Ascending aorta (tissue), 2 donors: ENCODE measurements around the gene KLB. TPM values are rescaled to one million over a fixed set of nuclear protein-coding genes. Genes with fewer than 3 reads are reported as not detected.

ENCODE experiments used
- DNase-seq, 2 donors: peaks; one replicate each; pipeline ENCODE4 v3.0.0-alpha.2; 2019; ENCODE audit warnings: low spot score in 2 of 2
- H3K27ac ChIP-seq, 2 donors: fragments of 200-600 bp; sonication (generic); one replicate each; pipeline ENCODE4 v1.5.1; 2016 to 2017; ENCODE audit warnings: mild to moderate bottlenecking in 1 of 2
- H3K27me3 ChIP-seq: fragments of 200-600 bp; sonication (generic); one replicate; pipeline ENCODE4 v1.5.1; 2017
- H3K36me3 ChIP-seq, 2 donors: fragments of 200-600 bp; sonication (generic); one replicate each; pipeline ENCODE4 v1.5.1; 2016
- H3K4me1 ChIP-seq, 2 donors: fragments of 200-600 bp; sonication (generic); one replicate each; pipeline ENCODE4 v1.5.1; 2016 to 2017; ENCODE audit warnings: mild to moderate bottlenecking in 1 of 2
- H3K4me3 ChIP-seq, 2 donors: fragments of 200-600 bp; sonication (generic); one replicate each; pipeline ENCODE4 v1.5.1; 2016 to 2017; ENCODE audit warnings: mild to moderate bottlenecking in 1 of 2
- H3K9me3 ChIP-seq, 2 donors: fragments of 200-600 bp; sonication (generic); one replicate each; pipeline ENCODE4 v1.5.1; 2016
- intact Hi-C: fragments of 100-400 bp; cut with DNase I; formaldehyde crosslinking; loops from one replicate; pipeline ENCODE4 v1.15.1; 2023
- total RNA-seq: library from RNA; depleted of rRNA; stranded (reverse); fragments of >200 nt; gene quantifications from one replicate; pipeline ENCODE4 v1.1.0, GENCODE V29; 2016
- TF ChIP-seq, protein P1 (sequence below), 3 experiments: fragments of 200-600 bp in 2 of 3; fragments of 450-650 bp in 1 of 3; sonication (generic) in 2 of 3; IDR thresholded peaks; one replicate each; pipeline ENCODE4 v1.5.1; 2016 to 2019; ENCODE audit warnings: antibody characterized with exemption in 3 of 3, mild to moderate bottlenecking in 1 of 3, moderate library complexity in 1 of 3

KLB gene
- total RNA-seq, 1 donor from 2014 or later = not detected

DNA sequence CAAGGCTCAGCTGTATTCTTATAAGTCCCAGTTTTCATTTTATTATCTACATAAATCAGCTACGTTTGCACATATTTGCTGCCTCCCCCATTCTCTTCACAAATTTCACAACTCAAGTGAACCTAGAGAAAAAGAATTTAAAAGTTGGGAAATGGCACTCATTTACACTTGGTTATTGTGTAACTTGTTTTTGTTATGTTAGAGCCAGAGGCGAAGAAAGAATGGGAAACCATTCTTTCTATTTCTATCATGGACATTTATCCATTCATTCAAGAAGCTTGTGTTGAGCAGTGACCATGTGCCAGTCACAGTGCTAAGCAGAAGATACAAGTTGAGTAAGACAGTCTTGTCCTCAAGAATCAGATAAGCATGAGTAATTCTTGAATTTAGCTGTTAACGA, 65.7 kb downstream of the KLB start:
- Histone ChIP-seq H3K4me1 (peaks cover 0 to 4% of the 10 kb centered on the region in 2 donors), H3K27me3 (no peaks in the 10 kb centered on the region), H3K27ac (no peak overlapping the region), H3K9me3 (no peaks in the 10 kb centered on the region), H3K36me3 (peaks cover 0 to 19% of the 10 kb centered on the region in 2 donors), H3K4me3 (no peak overlapping the region)
- intact Hi-C loops = no loop called here
- TF ChIP-seq, protein P1, sequence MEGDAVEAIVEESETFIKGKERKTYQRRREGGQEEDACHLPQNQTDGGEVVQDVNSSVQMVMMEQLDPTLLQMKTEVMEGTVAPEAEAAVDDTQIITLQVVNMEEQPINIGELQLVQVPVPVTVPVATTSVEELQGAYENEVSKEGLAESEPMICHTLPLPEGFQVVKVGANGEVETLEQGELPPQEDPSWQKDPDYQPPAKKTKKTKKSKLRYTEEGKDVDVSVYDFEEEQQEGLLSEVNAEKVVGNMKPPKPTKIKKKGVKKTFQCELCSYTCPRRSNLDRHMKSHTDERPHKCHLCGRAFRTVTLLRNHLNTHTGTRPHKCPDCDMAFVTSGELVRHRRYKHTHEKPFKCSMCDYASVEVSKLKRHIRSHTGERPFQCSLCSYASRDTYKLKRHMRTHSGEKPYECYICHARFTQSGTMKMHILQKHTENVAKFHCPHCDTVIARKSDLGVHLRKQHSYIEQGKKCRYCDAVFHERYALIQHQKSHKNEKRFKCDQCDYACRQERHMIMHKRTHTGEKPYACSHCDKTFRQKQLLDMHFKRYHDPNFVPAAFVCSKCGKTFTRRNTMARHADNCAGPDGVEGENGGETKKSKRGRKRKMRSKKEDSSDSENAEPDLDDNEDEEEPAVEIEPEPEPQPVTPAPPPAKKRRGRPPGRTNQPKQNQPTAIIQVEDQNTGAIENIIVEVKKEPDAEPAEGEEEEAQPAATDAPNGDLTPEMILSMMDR (IDR thresholded peaks at IDR 0.05) = no peak
- no peak for DNase-seq

DNA sequence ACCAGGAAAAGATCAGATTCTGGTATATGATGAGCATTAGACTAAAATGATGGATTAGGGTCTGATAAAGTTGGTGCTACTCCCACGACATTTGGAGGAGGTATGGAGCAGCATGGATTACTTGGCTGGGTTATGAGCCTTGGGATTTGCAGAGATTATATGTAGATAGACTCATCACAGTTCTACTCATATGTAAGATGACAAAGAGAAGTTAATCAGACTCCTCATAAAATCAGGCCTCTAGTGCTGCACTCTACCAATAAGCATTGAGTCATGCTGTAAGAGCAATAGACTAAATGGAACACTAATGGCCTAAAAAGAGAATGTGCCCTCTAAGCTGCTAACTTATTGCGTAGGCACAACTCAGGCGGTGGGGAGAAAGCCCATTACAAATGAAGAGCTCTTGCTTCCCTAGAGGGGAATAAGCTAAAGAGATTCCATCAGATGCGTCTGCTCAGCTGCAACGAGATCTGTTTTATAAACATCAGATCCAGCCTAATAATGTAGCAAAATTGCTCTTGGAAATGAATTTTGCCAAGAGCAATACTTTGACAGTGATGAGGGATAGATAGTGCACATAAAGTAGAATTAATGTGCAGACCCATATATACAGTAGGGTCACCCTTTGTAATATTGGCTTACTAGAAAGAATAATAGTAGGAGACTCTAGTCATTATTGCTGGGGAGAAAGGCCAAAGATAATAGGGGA, 69.6 kb downstream of the KLB start:
- Histone ChIP-seq H3K4me3 (no peak overlapping the region), H3K27ac (no peak overlapping the region), H3K4me1 (peaks cover 0 to 4% of the 10 kb centered on the region in 2 donors), H3K27me3 (no peaks in the 10 kb centered on the region), H3K9me3 (no peaks in the 10 kb centered on the region), H3K36me3 (peaks cover 0 to 17% of the 10 kb centered on the region in 2 donors)
- no peak for DNase-seq
- TF ChIP-seq, protein P1 (IDR thresholded peaks at IDR 0.05) = no peak
- intact Hi-C loops = no loop called here

DNA sequence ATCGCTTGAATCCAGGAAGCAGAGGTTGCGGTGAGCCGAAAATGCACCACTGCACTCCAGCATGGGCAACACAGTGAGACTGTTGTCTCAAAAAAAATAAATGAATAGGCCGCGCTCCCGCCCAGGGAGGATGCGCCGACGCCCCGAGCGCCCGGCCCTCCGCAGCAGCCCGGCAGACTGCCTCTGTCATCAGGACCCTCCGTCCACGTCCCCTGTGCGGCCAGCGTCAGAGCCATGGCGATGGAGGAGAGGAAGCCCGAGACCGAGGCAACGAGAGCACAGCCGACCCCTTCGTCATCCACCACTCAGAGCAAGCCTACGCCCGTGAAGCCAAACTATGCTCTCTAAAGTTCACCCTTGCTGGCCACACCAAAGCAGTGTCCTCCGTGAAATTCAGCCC, 73.5 kb downstream of the KLB start:
- Histone ChIP-seq H3K27ac (no peak overlapping the region), H3K9me3 (no peaks in the 10 kb centered on the region), H3K4me3 (no peak overlapping the region), H3K27me3 (no peaks in the 10 kb centered on the region), H3K4me1 (peaks cover 0 to 4% of the 10 kb centered on the region in 2 donors), H3K36me3 (peaks cover 0 to 3% of the 10 kb centered on the region in 2 donors)
- TF ChIP-seq, protein P1 (IDR thresholded peaks at IDR 0.05) = no peak
- intact Hi-C loops = no loop called here
- DNase-seq = no peak

DNA sequence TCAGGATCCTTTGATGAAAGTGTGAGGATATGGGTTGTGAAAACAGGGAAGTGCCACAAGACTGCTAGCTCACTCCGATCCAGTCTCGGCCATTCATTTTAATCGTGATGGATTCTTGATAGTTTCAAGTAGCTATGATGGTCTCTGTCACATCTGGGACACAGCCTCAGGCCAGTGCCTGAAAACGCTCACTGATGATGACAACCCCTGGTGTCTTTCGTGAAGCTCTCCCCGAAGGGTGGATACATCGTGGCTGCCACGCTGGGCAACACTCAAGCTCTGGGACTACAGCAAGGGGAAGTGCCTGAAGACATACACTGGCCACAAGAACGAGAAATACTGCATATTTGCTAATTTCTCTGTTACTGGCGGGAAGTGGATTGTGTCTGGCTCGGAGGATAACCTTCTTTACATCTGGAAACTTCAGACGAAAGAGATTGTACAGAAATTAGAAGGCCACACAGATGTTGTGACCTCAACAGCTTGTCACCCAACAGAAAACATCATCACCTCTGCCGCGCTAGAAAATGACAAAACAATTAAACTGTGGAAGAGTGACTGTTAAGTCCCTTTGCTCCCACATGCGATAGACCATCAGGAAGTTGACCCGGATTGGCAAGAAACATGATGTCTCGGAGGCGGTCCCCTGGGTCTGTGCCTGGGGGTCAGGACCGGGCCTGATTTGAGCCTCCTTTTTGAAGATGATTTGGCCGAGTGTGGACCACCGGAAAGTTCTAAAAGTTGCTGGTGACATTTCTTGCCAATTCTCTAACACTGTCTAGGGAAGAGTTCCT, 74.4 kb downstream of the KLB start:
- no peaks in the 10 kb centered on the region for H3K27me3 ChIP-seq
- H3K9me3 ChIP-seq = no peaks in the 10 kb centered on the region
- no peak overlapping the region for H3K27ac ChIP-seq
- H3K36me3 ChIP-seq = peaks cover 0 to 3% of the 10 kb centered on the region in 2 donors
- intact Hi-C loops = no loop called here
- H3K4me3 ChIP-seq = no peak overlapping the region
- TF ChIP-seq, protein P1 (IDR thresholded peaks at IDR 0.05) = no peak
- DNase-seq = no peak
- H3K4me1 ChIP-seq = peaks cover 0 to 4% of the 10 kb centered on the region in 2 donors

DNA sequence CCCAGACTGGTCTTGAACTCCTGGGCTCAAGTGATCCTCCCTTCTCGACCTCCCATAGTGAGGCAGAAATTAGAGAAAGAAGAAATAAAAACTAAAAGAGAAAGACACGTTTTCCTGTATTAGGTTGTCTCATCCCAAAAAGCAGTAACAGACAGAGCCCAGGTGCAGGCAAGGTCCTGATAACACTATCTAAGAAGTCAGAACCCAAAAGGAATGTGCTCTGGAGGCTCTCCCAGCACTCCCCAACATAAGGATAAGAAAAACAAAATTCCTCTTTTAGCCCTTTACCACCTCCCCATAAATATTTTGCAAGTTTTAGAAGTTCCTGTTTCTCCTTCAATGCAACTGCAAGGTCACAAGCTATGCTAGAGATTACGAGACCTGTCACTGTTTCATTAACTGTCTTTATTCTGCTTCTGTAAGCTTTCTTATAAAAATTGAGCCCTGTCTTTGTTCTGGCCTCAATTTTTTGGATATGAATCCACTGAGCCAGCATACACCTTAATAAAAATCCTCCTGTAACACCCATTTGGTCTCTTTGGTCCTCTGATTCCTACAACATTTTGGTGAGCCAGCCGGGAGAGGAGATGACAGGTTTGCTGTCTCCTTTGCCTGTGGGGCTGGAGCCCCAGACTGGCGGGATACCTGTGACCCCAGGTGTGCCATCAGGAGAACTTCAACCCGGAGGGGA, 78.0 kb downstream of the KLB start:
- intact Hi-C loops = no loop called here
- H3K27ac ChIP-seq = no peak overlapping the region
- no peaks in the 10 kb centered on the region for H3K4me1 ChIP-seq
- TF ChIP-seq, protein P1 (IDR thresholded peaks at IDR 0.05) = no peak
- no peak overlapping the region for H3K4me3 ChIP-seq
- no peak for DNase-seq
- H3K27me3 ChIP-seq = no peaks in the 10 kb centered on the region
- no peaks in the 10 kb centered on the region for H3K9me3 ChIP-seq
- no peaks in the 10 kb centered on the region for H3K36me3 ChIP-seq
